Sciatic nerve (tissue), 2 donors: Measurements from ENCODE around the gene LURAP1L. TPM values are rescaled to one million over a fixed set of nuclear protein-coding genes. Genes with fewer than 3 reads are reported as not detected.
"Not testable (repeated sequence)": the region's sequence is repeated elsewhere in the genome, so short reads cannot be mapped to it uniquely, and the experiment has no call there.

Source experiments
- ATAC-seq: fragments of 200-7000 bp; cut with Tn5 transposase; one replicate; pipeline ENCODE4 v1.9.1; 2020; ENCODE audit warnings: mild to moderate bottlenecking, moderate library complexity
- DNase-seq: peaks from one replicate; pipeline ENCODE4 v3.0.0-alpha.2; 2020; ENCODE audit warnings: low spot score
- intact Hi-C: fragments of 100-400 bp; cut with DNase I; formaldehyde crosslinking; loops from one replicate; pipeline ENCODE4 v1.14.2; 2022
- total RNA-seq: library from RNA; stranded (reverse); fragmentation: NEBNext Ultra II Directional; extraction: Animal tissue kit (Norgen Biotek cat#: 25700); gene quantifications from one replicate; pipeline ENCODE4 v1.2.1, GENCODE V29; 2021
- donor health status: DM: no; HTN: no; CAD: no.
- donor health status: DM: no; HTN: no; CAD: no.

The LURAP1L gene
- total RNA-seq, 1 donor from 2014 or later = 7.8 TPM

- intact Hi-C loops = no loop called here
- no peak for ATAC-seq
Measured at GRCh38 chr9:12847561-12847960, 72.7 kb downstream of the LURAP1L start.

GRCh38 chr9:12849486-12850003 is 74.7 kb downstream of the LURAP1L start:
- DNase-seq = no peak
- ATAC-seq = no peak
- intact Hi-C loops = loop anchor here (10.0 kb wide), 1 partner anchor 925 kb away; no protein-coding TSS in a partner anchor

More at GRCh38 chr9:12847561-12847960, 72.7 kb downstream of the LURAP1L start:
- DNase-seq = no peak

GRCh38 chr9:12851341-12852090 is 76.7 kb downstream of the LURAP1L start:
- ATAC-seq = no peak
- no peak for DNase-seq
- intact Hi-C loops = loop anchor here (10.0 kb wide), 1 partner anchor 923 kb away; no protein-coding TSS in a partner anchor

GRCh38 chr9:12853051-12853450 is 78.2 kb downstream of the LURAP1L start:
- intact Hi-C loops = loop anchor here (10.0 kb wide), 1 partner anchor 922 kb away; no protein-coding TSS in a partner anchor
- ATAC-seq (no peak), DNase-seq (no peak)

- ATAC-seq (no peak), DNase-seq (no peak)
- intact Hi-C loops = loop anchor here (10.0 kb wide), 1 partner anchor 921 kb away; no protein-coding TSS in a partner anchor
Measured at GRCh38 chr9:12854221-12854620, 79.4 kb downstream of the LURAP1L start.

GRCh38 chr9:12855066-12855465 is 80.2 kb downstream of the LURAP1L start:
- DNase-seq = no peak
- ATAC-seq = no peak
- intact Hi-C loops = loop anchor here (10.0 kb wide), 1 partner anchor 920 kb away; no protein-coding TSS in a partner anchor

GRCh38 chr9:12856603-12857002 is 81.8 kb downstream of the LURAP1L start:
- intact Hi-C loops = loop anchor here (10.0 kb wide), 1 partner anchor 918 kb away; no protein-coding TSS in a partner anchor
- DNase-seq = no peak
- no peak for ATAC-seq

- no peak for ATAC-seq
- DNase-seq = no peak
- intact Hi-C loops = loop anchor here (10.0 kb wide), 1 partner anchor 915 kb away; no protein-coding TSS in a partner anchor
Measured at GRCh38 chr9:12859704-12860251, 85.0 kb downstream of the LURAP1L start.

GRCh38 chr9:12860998-12861397 is 86.2 kb downstream of the LURAP1L start:
- ATAC-seq = no peak
- DNase-seq = no peak
- intact Hi-C loops = no loop called here

GRCh38 chr9:12862611-12863410 is 88.0 kb downstream of the LURAP1L start:
- DNase-seq (no peak), ATAC-seq (no peak)
- intact Hi-C loops = no loop called here

GRCh38 chr9:12863618-12864017 is 88.8 kb downstream of the LURAP1L start:
- intact Hi-C loops = no loop called here

GRCh38 chr9:12865380-12865779 is 90.6 kb downstream of the LURAP1L start:
- DNase-seq, intact Hi-C loops, ATAC-seq: not testable (repeated sequence)

More at GRCh38 chr9:12863618-12864017, 88.8 kb downstream of the LURAP1L start:
- DNase-seq (no peak), ATAC-seq (no peak)

Other genes with a start within 250 kb of the LURAP1L start
- gene TYRP1, start 81.6 kb upstream of the LURAP1L start, total RNA-seq = not detected